Melanocyte of skin (primary cell): ENCODE results near the gene BNIP1. TPM values are rescaled to one million over a fixed set of nuclear protein-coding genes. Genes with fewer than 3 reads are reported as not detected.

ENCODE experiments used
- total RNA-seq, 2 donors: library from RNA; depleted of rRNA; stranded (reverse); fragments of >200 nt; gene quantifications; 2 replicates each; pipeline ENCODE4 v1.2.3, GENCODE V29; 2012

Gene BNIP1
- 10 to 100 TPM; 15.7 to 16.2 TPM for total RNA-seq

GRCh38 chr5:173144200-173145176, at the start of gene BNIP1:
Gene BNIP1, plus strand, starts transcription at chr5:173144531. Its CDS starts 15 bp downstream, at chr5:173144546.

Other genes starting within 250 kb of the BNIP1 start
- 10 to 100 TPM; 39.9 to 53.9 TPM for gene RPL26L1, start 185.1 kb upstream of the BNIP1 start, total RNA-seq
- 100 to 1,000 TPM; 192 to 232 TPM for gene ATP6V0E1, start 160.8 kb upstream of the BNIP1 start, total RNA-seq
- gene CREBRF, start 88.2 kb upstream of the BNIP1 start, total RNA-seq, result 10 to 100 TPM in 1 of 2 donors, 1 to 10 TPM in 1; 7.0 to 17.9 TPM
- gene NKX2-5, start 90.7 kb downstream of the BNIP1 start, total RNA-seq, result not detected
- gene STC2, start 183.9 kb downstream of the BNIP1 start, total RNA-seq, result under 1 TPM in 1 of 2 donors, not detected in 1; under 0.01 TPM